NCI-H82 treated with DMSO at 0.1 percent for 48 hours (cell line): Measurements from ENCODE around the gene FYB2.
A peak's percentile ranks its signal among the peaks of the same experiment; 100 is the strongest.

ENCODE experiments used
- DNase-seq: peaks from one replicate; lab custom pipeline; 2025; ENCODE audit not compliant: unreplicated experiment; lab: John Stamatoyannopoulos, UW

The FYB2 gene

DNA sequence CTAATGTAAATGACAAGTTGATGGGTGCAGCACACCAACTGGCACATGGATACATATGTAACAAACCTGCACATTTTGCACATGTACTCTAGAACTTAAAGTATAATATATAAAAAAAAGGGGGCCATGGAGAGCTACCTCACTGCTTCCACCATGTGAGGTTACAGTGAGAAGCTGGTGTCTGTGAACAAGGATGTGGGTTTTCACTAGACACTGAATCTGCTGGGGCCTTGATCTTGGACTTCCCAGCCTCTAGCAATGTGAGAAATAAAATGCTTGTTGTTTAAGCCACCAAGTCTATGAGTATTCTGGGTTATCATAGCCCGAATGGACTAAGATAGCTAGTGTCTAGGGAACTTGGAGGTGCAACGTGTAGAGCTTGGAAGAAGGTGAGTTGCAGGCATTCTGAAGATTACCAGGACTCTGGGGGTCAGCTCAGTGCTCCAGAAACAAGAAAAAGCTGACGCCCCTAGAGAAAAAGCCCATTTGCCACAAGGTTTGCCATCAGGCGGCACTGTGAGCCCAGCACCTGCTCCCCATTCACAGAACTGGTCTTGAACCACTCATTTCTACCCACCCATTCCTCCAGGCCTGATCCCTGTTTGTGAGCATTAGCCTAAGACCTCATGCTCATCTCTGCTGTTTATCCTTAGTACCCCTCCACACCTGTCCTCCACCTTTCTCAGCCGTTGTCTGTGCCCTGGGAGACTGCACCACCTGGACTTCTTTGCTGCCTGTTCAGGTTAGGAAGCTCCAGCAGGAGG, 15.1 kb upstream of the FYB2 start:
- DNase-seq: no peak

DNA sequence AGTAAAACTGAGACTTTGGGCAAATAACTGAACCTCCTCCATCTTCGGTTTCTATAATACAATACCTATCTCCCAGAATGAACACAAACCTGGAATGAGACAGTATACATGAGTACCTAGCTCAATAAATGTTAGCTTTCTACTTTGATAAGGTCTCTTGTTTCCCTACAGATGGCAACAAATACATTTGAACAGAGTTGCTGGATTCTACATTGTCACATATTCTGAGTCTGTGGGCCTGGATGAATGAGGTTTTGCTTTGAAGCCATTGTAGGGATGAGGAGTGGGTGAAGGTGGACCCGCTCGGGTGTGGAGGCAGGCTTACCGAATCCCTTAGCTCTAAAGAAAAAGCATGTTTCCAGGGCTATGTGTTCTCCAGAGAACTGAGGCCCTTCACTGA, 13.9 kb upstream of the FYB2 start:
- no peak for DNase-seq

DNA sequence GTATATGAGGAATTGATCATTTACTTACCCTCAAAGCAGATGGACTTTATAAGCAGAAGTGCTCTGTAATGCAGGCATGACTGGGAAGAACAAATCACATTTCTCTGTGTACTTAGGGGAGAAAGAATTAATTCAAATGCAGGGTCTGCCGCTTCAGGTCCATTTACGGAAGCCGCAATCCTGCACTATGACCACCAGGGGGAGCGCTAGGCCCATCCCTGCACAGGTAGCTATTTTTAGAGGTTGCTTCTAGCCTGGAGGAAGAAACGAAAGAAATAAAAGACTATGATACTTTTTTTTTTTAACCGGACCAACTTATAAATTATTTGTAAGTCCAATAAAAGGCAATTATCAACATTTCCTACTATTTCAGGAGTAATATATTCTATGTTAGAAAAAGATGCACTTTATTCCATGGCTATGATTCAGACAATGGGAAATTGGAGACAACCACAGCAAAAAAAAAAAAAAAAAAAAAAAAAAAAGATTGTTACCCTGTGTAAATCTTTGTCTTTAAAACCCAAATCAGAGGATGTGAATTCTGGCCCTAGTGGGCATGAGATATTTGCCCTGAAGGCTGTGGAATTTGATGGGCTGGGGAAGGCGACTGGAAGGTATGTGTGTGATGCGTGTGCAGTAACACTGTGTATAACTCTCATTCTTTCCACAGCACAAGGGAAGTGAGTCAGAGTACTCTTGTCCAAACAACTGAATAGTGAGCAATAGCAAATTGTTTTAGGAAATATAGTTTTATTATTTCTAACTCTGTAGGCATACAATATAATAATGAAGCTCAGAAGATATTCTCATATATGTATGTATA, 12.9 kb upstream of the FYB2 start:
- peak; percentile 18 for DNase-seq

DNA sequence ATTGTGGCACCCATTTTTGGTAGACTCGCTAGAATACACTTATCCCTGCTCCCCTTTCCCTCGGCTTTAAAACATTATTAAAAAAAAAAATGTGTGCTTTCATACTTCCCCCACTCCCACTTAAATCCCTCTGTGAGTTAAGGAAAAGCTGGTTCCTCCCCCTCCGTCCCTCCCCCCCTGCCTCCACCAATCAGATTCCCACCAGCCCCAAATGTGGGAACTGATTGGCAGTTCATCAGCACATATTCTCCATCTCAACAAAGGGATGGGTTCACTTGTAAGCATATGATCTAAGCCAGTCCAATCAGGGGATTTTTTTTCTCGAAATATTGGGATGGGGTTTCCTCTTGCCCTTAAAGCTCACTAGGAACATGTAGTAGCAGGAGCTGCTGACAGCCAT, 10.8 kb upstream of the FYB2 start:
- no peak for DNase-seq

DNA sequence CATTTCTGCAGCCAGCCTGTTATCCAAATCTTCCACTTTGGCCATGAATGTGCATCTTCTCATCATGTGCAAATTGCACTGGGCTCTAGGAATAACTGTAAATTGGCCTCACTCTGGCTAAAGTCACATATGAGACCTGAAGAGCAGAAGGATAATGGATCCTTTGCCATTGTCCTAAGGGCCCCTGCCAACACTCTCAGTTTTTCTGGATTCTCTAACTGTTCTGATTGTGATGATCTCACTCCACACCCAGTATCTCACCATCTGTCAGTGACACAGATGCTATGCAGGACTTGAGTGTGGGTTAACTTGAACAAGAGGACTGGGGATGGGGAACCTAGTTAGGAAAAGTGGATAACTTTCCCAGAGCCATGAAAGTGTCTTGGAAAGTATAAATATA, 8.5 kb upstream of the FYB2 start:
- DNase-seq: no peak

DNA sequence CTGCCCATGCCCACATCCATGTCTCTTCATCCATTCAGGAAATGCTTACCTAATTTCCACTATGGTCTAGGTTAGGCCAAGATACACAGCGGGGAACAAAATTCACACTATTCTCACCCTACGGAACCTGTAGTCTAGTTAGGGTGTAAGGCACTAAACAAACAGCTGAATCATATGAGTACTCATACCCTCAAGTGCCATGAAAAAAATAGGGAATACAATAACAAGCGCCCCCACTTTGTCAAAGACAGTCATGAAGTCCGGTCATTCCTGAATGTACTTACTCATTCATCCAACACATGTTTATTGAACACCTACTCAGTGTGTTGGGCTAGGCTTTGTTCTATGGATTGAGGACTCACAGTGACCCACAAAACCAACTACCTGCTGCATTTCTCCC, 6.2 kb upstream of the FYB2 start:
- no peak for DNase-seq

DNA sequence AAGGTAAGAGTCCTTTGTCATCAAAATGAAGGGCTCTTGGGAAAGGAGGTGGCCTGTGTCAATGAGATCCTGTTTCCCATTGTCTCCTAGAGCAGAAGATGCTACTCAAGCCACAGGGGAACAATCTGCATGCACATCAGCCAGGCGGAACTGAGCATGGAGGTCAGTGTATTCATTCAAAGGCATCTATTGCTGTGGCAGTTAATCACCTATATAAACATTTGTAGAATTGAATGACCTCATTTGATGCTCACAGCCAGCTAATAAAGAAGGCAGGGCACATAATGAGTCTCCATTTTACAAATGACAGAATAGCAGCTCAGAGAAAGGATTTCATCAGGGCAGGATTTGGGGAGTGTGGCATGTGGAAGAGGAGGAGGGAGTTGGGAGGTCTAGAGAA, 5.7 kb upstream of the FYB2 start:
- DNase-seq: no peak

DNA sequence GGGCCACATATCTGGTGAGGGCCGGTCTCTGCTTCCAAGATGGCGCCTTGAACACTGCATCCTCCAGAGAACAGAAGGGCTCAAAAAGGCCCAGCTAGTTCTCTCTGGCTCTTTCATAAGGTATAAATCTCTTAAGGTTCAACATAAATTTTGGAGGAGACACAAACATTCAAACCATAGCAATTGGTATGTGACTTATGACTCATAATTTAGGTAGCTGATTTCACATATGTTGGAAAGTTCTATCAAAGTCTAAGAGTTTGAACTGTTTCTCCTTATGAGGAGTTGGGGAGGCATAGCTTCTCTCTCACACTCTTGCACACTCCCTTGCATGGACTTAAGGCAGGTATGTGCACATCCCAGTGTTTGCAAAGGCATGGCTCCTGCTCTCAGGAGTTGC, 5.1 kb upstream of the FYB2 start:
- DNase-seq: no peak

DNA sequence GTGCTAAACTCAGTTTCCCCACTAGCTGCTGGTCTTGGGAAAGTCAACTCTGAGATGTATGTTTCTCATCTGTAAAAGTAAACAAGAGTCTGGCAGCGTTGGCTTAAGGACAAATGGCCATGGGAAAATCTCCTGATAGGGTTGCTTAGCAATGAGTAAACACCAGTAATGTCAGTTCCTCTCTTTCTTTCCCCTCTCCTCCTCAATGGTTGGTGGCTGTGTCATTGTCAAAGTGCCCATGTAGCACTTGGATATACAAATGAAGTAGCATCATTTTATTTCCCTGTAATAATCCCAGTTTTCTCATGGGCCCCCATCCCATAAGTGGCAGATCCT, 2.2 kb upstream of the FYB2 start:
- no peak for DNase-seq

DNA sequence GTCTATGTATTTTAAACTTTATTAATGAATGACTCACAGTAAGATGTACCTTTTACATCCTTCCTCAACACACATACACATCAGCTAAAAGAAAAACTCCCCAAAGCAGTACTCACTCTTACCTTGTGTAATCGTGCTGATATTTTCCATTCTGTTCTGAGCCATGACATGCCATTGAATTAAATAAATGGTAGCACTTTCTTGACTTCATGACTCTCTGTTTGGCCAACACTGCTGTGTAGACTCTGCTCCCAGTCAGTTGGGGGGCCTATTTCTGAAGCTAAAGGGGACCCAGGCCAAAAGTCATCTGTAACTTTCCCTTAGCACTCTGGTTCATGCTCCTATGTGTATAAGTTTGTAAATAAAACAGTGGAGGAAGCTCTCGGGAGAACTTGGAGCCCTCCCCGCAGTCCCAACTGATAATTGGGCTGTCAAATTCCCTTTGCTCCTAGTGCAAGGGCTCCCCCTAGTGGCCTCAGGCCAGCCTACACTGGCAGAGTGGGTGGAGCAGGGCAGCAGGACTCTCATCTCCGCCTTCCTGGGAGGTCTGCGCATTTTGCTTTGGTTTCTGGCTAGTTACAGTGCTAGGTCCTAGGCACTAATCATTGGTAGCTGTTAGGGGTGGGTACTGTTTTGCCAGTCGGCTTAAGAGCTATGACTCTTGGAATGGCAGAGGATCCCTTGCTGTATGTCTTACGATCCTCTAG, 1.7 kb upstream of the FYB2 start:
- peak; percentile 40 for DNase-seq

DNA sequence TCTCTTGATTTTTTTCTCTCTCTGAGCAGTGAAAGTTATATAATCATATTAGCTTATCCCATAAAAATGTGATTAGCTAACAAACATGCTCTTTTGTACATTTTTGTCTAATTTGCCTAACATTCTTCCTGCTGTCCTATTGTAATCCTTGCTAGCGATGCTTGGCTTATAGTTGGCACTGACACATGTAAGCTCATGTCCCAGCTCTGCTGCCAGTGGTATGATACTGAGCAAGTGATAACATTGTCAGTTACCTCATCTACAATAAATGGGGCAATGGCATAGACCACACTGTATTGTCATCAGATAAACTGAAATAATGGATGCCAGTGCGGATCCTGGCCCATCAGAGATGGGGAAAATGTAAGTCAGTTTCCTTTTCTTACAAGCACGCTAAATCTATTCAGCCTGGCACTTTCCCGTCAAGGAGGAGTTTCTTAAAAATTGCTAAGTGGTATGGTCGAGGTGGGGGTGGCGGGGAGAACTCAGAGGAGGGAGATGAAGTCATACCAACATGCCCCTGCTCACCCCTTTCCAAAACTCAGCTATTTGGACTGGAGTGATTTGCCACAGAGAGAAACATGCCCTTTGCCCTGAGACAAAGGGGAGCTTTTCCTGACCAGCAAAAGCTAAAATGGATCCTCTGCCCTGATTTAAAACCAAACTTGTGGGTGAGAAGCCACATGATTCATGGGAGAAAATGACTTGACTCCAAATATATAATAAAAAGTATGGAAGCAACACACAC, 1.3 kb downstream of the FYB2 start:
- DNase-seq: no peak

DNA sequence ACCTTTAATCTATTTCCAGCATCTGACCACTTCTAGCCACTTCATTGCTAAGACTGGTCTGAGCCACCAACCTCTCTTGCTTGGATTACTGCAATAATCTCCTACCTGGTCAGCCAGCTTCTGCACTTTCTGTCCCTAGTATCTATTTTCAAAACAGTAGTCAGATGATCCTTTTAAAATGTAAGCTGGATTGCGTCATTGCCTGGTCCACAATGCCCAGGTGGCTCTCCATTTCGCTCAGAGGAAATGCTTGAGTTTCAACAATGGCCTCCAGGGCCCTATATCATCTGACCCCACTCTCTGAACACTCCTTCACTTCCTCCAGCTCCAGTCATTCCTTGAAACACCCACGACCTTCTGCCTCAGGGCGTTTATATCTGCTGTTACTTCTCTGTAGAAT, 2.3 kb downstream of the FYB2 start:
- DNase-seq: no peak

DNA sequence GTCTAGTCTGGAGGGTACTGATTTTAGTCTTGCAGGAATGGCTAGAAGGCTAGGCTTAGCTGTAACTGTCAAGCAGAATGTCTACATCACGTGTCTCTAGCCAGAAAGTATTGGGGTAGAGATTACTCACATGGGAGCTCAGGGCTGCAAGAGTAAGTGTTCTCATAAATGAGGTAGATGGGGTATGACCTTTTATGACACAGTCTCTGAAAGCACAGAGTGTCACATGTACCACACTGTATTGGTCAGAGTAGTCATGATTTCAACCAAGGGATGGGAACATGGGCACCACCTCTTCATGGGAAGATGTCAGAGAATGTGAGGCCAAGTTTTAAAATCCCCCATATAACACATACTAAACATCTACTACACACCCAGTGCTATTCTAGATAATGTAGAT, 2.9 kb downstream of the FYB2 start:
- DNase-seq: no peak

DNA sequence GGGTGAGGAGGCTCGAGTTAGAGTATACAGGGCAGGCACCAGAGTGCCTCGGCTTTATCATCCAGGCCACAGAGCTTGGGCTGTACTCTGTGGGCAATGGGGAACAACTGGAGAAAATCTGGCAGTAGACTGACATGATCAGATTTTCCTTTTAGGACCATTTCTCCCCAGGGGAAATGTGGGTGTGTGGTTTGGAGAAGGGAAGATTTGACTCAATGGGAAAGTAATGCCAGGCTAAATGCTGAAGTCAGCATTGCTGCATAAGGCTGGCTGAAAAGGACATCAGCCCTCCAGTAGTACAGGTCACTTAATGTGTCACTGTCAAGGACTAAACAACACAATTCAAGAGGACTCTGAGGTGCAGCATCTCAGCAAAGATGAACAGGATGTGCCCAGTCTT, 5.0 kb downstream of the FYB2 start:
- no peak for DNase-seq

DNA sequence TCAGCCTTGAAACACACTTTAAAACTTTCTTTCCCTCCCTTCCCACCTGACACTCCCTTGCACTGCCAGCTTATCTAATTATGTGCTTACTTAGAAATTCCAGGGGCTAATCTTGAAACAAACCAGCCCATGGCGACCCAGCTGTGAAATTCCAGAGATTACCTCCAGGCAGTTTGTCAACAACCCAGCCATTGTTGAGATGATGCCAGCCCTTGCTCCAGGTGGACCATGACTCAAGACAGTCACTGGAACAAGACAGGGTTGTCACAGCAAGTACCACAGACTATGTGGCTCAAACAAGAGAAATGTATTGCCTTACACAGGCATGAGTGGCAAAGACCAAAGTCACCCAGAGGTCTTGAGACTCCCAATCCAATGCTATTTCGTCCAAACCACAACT, 7.9 kb downstream of the FYB2 start:
- peak; percentile 39 for DNase-seq

DNA sequence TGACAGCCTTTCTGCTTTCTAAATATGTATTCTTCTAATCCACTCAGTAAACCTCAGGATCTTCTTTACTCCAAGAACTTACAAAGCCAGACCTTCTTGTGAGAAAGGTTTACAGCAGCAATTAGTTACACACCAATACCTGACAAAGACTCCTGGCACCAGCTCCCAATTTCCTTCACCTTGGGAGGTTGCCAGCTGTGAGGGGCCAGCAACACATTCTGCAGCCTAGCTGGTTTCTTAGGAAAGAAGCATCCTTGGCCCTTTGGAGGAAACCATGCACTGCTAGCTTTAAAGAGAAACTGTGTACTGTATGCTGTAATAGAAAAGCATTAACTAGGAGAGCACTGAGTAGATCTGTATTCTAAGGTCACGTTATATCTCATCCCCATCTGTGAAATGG, 10.8 kb downstream of the FYB2 start:
- no peak for DNase-seq

DNA sequence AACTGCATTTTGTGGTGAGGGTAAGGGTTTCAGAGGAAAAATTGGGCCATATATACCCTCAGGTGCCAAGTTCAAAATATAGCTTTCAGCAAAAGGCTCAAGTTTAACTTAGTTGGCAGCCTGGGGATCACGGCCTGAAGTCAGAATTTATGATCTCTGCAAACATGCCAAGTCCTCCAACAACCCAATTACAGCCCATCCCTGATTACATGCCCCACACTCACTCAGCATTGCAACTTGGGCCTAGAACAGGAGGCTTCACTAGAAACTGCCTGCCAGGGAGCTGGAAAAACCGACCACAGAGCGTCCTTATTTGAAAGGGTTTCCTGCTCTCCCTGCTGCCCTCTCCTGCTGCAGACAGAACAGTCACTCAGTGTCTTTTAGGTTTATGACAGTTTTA, 12.4 kb downstream of the FYB2 start:
- DNase-seq: no peak

DNA sequence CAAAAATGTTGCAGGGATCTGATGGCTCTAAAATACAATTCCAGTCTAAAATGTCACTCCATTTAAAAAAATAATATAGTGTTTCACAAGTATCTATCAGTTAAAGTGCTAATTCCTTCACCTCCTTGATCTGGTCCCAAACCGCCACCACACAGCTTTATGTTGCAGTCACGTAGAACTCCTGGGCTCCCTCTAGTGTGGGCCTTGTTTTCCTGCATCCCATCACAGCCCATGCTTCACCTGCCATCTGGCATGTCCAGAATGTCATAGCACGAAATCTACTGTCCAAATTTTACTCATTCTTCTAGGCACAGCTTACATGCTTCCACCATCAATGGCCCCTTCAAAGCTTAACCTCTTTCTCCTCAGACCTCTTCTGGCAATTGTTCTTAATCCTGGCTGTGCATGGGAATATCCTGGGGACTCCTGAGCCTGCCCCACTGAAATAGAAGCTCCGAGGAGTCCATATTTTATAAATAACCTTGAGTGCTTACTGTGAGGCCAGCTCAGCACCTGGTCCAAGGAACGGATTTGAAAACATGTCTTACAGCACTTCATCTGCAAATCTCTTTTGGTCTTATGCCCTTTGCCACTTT, 15.5 kb downstream of the FYB2 start:
- peak; percentile 52 for DNase-seq

DNA sequence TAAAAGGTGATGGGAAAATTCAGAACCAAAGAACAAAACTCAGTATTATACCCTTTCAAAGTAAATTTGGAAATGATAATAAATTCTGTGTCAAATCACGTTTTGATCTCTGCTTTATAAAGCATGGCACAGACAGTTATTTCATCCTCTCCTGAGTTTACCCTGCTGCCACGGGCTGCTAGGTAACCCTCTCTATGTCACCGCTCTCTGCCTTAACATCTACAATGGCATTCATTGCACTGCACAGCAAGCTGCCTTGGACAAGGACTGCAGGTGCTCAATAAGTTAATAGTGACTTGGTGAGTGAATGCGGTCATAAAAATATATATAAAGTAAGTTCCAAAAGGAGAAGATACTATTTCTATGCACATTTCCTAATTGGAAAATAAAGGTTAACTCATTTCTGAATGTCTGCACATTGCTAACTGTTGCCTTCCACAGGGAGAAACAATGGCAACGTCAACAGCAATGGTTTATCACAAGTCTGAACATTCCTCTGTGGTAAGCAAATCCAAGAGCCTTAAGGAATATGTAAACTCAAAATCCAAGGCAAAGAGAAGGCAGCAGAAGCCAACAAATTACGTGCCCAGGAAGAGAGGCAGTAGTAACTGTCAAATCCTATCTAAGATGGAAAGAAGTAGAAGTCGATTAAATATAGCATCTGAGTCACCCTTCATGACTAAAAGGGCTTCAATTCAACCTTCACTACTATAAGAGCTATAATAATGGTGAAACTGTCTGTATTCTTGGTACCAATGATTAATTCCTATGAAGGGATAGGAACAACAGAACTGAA, 19.4 kb downstream of the FYB2 start:
- no peak for DNase-seq

DNA sequence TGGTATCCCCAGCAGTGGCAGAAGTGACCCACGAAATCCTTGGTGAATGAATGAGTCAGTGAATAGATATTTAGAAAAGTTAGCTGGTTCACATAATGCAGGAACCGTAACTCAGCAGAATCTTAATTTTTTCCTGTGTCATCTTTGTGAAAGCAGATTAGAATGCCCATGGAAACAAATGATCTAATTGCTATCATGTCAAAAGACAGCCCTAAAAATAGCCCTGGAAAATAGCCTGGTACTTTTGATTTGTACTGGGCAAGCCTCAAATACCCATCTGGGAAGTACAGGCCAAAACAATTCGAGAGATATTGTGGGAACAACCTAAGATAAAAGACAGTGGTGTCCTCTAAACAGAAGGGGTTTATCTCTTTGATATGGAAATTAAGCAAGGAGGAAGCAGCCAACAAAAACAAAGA, 21.1 kb downstream of the FYB2 start:
- DNase-seq: no peak
